GM23338 (cell line): Measurements from ENCODE around the gene MAGEC2. TPM values are rescaled to one million over a fixed set of nuclear protein-coding genes. Genes with fewer than 3 reads are reported as not detected.

Experiments
- ATAC-seq: fragments of 200-7000 bp; cut with Tn5 transposase; 3 replicates; pipeline ENCODE4 v1.9.1; 2020
- DNase-seq: peaks from one replicate; pipeline ENCODE4 v3.0.0-alpha.2; 2015; ENCODE audit warnings: low spot score
- H2AFZ ChIP-seq: fragments of 200-600 bp; sonication (generic); 2 replicates; pipeline ENCODE4 v1.8.0; 2016; ENCODE audit warnings: antibody characterized with exemption, mild to moderate bottlenecking, moderate library complexity
- H3F3A ChIP-seq: fragments of 200-600 bp; sonication (generic); replicated peaks from 2 replicates; pipeline ENCODE4 v1.8.0; 2017; ENCODE audit warnings: antibody characterized with exemption, mixed run types, low read depth
- H3K27ac ChIP-seq: fragments of 200-600 bp; sonication (generic); 2 replicates; pipeline ENCODE4 v1.6.1; 2016; ENCODE audit warnings: low read depth
- H3K27me3 ChIP-seq: fragments of 200-600 bp; sonication (generic); 2 replicates; pipeline ENCODE4 v1.8.0; 2016; ENCODE audit warnings: mild to moderate bottlenecking, mixed run types, moderate library complexity; ENCODE audit not compliant: insufficient read depth
- H3K36me3 ChIP-seq: fragments of 200-600 bp; sonication (generic); 2 replicates; pipeline ENCODE4 v1.8.0; 2016; ENCODE audit warnings: mild to moderate bottlenecking; ENCODE audit not compliant: insufficient read depth
- H3K4me1 ChIP-seq: fragments of 200-600 bp; sonication (generic); 2 replicates; pipeline ENCODE4 v1.8.0; 2016; ENCODE audit warnings: mild to moderate bottlenecking, moderate library complexity; ENCODE audit not compliant: insufficient read depth
- H3K4me2 ChIP-seq: fragments of 200-600 bp; sonication (generic); 2 replicates; pipeline ENCODE4 v1.7.1; 2017; ENCODE audit warnings: mixed run types
- H3K4me3 ChIP-seq: fragments of 200-600 bp; sonication (generic); 2 replicates; pipeline ENCODE4 v1.6.1; 2016; ENCODE audit warnings: mixed run types
- H3K79me2 ChIP-seq: fragments of 200-600 bp; sonication (generic); replicated peaks from 2 replicates; pipeline ENCODE4 v1.8.0; 2017; ENCODE audit warnings: mild to moderate bottlenecking; ENCODE audit not compliant: insufficient read depth
- H3K9me2 ChIP-seq: fragments of 200-600 bp; sonication (generic); 2 replicates; pipeline ENCODE4 v1.8.0; 2017; ENCODE audit not compliant: insufficient read depth
- H4K20me1 ChIP-seq: fragments of 200-600 bp; sonication (generic); replicated peaks from 2 replicates; pipeline ENCODE4 v1.8.0; 2017; ENCODE audit warnings: mild to moderate bottlenecking; ENCODE audit not compliant: insufficient read depth
- H3K27ac Mint-ChIP-seq: 2 replicates; pipeline ENCODE4 v1.8.0; 2020; ENCODE audit warnings: inconsistent platforms, mild to moderate bottlenecking, moderate library complexity, mixed read lengths
- H3K27me3 Mint-ChIP-seq: 3 replicates; pipeline ENCODE4 v1.8.0; 2022; ENCODE audit warnings: low read depth, mild to moderate bottlenecking, moderate library complexity, mixed read lengths, inconsistent platforms; ENCODE audit not compliant: insufficient read depth, poor library complexity
- H3K36me3 Mint-ChIP-seq: 3 replicates; pipeline ENCODE4 v1.8.0; 2021; ENCODE audit warnings: low read depth, mild to moderate bottlenecking, inconsistent platforms, moderate library complexity, mixed read lengths
- H3K4me1 Mint-ChIP-seq: 3 replicates; pipeline ENCODE4 v1.8.0; 2020; ENCODE audit warnings: mild to moderate bottlenecking, inconsistent platforms, mixed read lengths
- H3K4me3 Mint-ChIP-seq: 3 replicates; pipeline ENCODE4 v1.8.0; 2021; ENCODE audit warnings: moderate library complexity, mild to moderate bottlenecking, inconsistent platforms, mixed read lengths
- H3K9me3 Mint-ChIP-seq: 3 replicates; pipeline ENCODE4 v1.8.0; 2020; ENCODE audit warnings: moderate library complexity, mild to moderate bottlenecking, inconsistent platforms, mixed read lengths
- CREB1 ChIP-seq: fragments of 250-450 bp; sonication (Bioruptor Pico); IDR thresholded peaks from 2 replicates; pipeline ENCODE4 v1.5.0; 2020; ENCODE audit warnings: low read depth, mild to moderate bottlenecking, moderate library complexity
- ETS1 ChIP-seq: IDR thresholded peaks from 2 replicates; pipeline ENCODE4 v1.6.1; 2016; ENCODE audit warnings: antibody characterized with exemption
- EZH2 ChIP-seq: fragments of 200-600 bp; sonication (generic); IDR thresholded peaks from one replicate; pipeline ENCODE4 v1.8.0; 2017; ENCODE audit warnings: antibody characterized with exemption, mild to moderate bottlenecking, low read depth; ENCODE audit not compliant: unreplicated experiment
- EZH2phosphoT487 ChIP-seq: fragments of 200-600 bp; sonication (generic); IDR thresholded peaks from one replicate; pipeline ENCODE4 v1.8.1; 2018; ENCODE audit warnings: antibody characterized with exemption; ENCODE audit not compliant: unreplicated experiment
- JUNB ChIP-seq: IDR thresholded peaks from one replicate; pipeline ENCODE4 v1.6.1; 2016; ENCODE audit warnings: antibody characterized with exemption; ENCODE audit not compliant: unreplicated experiment
- NANOG ChIP-seq: IDR thresholded peaks from 2 replicates; pipeline ENCODE4 v1.6.1; 2016; ENCODE audit warnings: antibody characterized with exemption, borderline replicate concordance
- POLR2AphosphoS5 ChIP-seq: IDR thresholded peaks from 2 replicates; pipeline ENCODE4 v1.6.1; 2016; ENCODE audit warnings: antibody characterized with exemption, low read depth
- REST ChIP-seq: IDR thresholded peaks from one replicate; pipeline ENCODE4 v1.6.1; 2018; ENCODE audit warnings: antibody characterized with exemption; ENCODE audit not compliant: unreplicated experiment
- STAT1 ChIP-seq: IDR thresholded peaks from one replicate; pipeline ENCODE4 v1.6.1; 2016; ENCODE audit warnings: antibody characterized with exemption; ENCODE audit not compliant: unreplicated experiment
- ZNF114 ChIP-seq: fragments of 250-450 bp; sonication (Bioruptor Pico); IDR thresholded peaks from 2 replicates; pipeline ENCODE4 v1.5.0; 2020; ENCODE audit warnings: mild to moderate bottlenecking, moderate library complexity
- ZNF331 ChIP-seq: fragments of 250-450 bp; sonication (Bioruptor Pico); IDR thresholded peaks from 2 replicates; pipeline ENCODE4 v1.5.0; 2020; ENCODE audit warnings: low read depth, mild to moderate bottlenecking, moderate library complexity
- polyA plus RNA-seq: library from polyadenylated mRNA; unstranded; fragments of >200 nt; fragmentation: Nextera tagmentation; extraction: Ambion mirVana; gene quantifications from 2 replicates; pipeline ENCODE4 v1.2.1, GENCODE V29; 2016
- total RNA-seq: library from RNA; depleted of rRNA; stranded (reverse); fragments of >200 nt; shearing (Covaris generic); gene quantifications from 2 replicates; pipeline ENCODE4 v1.2.3, GENCODE V29; 2014
- TF ChIP-seq, protein P1 (sequence below), 2 experiments: fragments of 200-600 bp in 1 of 2; sonication (generic) in 1 of 2; conservative IDR thresholded peaks; 2 replicates each; pipeline versions ENCODE4 v1.5.1 to v1.6.1; 2016 to 2017; ENCODE audit warnings: antibody characterized with exemption in 2 of 2, low read depth in 2 of 2, mild to moderate bottlenecking in 2 of 2, moderate library complexity in 1 of 2

The MAGEC2 gene
- total and polyA plus RNA-seq, 2 experiments from 2014 or later = not detected

DNA sequence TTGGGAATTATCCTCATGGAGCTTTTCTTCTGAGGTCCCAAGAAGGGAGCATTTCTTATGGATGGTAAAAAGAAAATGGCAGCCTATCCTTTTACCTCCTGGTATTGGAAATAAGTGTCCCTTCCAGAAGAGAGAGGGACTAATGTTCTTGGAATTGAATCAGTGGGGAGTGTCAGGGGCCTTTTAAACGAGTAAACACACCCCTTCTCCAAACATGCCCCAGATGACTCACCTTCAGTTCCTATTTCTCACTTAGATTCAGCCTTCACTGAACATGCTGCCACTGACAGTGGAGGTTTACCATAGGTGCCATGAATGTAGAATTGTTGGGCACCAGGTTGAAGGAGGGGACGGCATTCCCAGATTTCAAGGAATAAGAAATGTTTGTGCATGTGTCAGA is 19.0 kb downstream of the MAGEC2 start (continued):
- TF ChIP-seq, protein P1, sequence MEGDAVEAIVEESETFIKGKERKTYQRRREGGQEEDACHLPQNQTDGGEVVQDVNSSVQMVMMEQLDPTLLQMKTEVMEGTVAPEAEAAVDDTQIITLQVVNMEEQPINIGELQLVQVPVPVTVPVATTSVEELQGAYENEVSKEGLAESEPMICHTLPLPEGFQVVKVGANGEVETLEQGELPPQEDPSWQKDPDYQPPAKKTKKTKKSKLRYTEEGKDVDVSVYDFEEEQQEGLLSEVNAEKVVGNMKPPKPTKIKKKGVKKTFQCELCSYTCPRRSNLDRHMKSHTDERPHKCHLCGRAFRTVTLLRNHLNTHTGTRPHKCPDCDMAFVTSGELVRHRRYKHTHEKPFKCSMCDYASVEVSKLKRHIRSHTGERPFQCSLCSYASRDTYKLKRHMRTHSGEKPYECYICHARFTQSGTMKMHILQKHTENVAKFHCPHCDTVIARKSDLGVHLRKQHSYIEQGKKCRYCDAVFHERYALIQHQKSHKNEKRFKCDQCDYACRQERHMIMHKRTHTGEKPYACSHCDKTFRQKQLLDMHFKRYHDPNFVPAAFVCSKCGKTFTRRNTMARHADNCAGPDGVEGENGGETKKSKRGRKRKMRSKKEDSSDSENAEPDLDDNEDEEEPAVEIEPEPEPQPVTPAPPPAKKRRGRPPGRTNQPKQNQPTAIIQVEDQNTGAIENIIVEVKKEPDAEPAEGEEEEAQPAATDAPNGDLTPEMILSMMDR (conservative IDR thresholded peaks at IDR 0.05; ENCODE audit: low read depth in 2 of 2) = no peak
- TF ChIP-seq ZNF331 (CRISPR knock-in tag) = no peak

DNA sequence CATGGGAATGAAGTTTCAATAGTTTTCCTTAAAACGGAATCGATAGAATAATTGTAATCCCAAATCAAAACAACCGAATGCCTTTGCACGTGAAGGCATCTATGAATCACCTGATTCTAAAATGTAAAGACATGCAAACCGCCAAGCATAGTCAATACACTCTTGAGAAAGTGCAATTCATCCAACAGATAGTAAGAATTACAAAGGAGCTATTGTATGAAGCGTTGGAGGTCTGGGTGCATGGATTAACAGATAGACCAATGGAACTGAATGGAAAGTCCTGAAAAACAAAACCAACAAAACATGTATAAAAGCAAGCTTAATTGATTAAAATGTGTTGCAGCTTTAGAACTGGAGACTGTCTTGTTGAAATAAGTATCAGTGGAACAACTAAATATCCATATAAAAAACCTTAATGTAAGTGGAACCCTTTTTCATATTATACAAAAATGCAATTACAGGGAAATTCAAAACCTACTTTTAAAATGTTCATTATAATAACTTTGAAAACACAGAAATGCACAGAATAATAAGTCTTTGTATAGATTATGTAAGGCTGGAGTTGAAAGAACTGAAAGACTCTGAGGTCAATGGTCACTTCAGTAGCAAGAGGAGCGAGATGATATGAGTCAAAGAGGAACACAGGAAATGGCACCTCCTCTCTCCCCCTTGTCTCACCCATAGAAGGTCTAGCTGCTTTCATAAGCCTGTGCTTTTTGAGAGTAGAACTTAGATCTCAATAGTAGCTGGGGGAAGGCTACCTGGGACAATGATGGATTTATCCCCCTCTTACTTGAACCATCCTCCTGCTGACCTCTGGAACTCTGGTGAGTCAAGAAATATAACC is 20.1 kb downstream of the MAGEC2 start:
- H3K27ac Mint-ChIP-seq = no peak overlapping the region
- no peaks in the 10 kb centered on the region; the same call in 2 of the 3 replicates for H3K9me3 Mint-ChIP-seq
- ATAC-seq = no peak
- no peaks in the 10 kb centered on the region for H3K27me3 Mint-ChIP-seq
- H3K36me3 Mint-ChIP-seq = no peaks in the 10 kb centered on the region
- Histone ChIP-seq H2AFZ (no peak overlapping the region), H3K9me2 (no peaks in the 10 kb centered on the region), H3K4me1 (no peaks in the 10 kb centered on the region), H4K20me1 (no peaks in the 10 kb centered on the region), H3K4me3 (no peak overlapping the region), H3K27ac (no peak overlapping the region), H3K36me3 (no peaks in the 10 kb centered on the region), H3F3A (no peaks in the 10 kb centered on the region), H3K79me2 (no peaks in the 10 kb centered on the region), H3K27me3 (no peaks in the 10 kb centered on the region), H3K4me2 (no peak overlapping the region)
- DNase-seq = no peak
- H3K4me1 Mint-ChIP-seq = no peaks in the 10 kb centered on the region
- TF ChIP-seq JUNB (no peak), ZNF331 (CRISPR knock-in tag) (no peak), POLR2AphosphoS5 (no peak), EZH2 (no peak)
- H3K4me3 Mint-ChIP-seq = no peak overlapping the region

DNA sequence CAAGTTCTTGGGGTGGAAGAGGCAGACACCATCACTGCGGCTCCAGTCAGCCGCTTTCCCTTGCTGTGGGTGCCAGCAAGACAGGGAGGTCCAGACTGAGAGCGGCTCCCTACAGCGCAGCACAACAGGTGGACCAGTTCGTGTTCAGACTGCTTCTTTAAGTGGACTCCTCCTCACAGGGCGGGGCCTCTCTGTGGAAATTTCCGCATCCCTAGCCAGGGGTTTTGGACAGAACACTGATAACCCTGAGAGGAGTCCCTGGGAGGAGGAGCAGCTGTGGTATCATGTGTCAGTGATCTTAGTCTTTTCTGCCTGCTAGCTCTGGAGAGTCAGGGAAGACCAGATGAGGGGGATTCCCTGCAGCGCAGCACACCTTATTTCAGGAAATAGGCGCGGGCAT is 48.5 kb downstream of the MAGEC2 start:
- H3K9me3 Mint-ChIP-seq = no peaks in the 10 kb centered on the region; the same call in 2 of the 3 replicates
- H3F3A ChIP-seq = no peaks in the 10 kb centered on the region
- H3K36me3 Mint-ChIP-seq = no peaks in the 10 kb centered on the region
- H3K4me3 ChIP-seq = no peak overlapping the region
- no peak overlapping the region for H3K4me3 Mint-ChIP-seq
- H3K9me2 ChIP-seq = no peaks in the 10 kb centered on the region
- H3K4me1 ChIP-seq = no peaks in the 10 kb centered on the region
- peaks cover 10% of the 10 kb centered on the region; the same call in 1 of the 3 replicates for H3K4me1 Mint-ChIP-seq
- peak; percentile 45 for DNase-seq
- H3K36me3 ChIP-seq = no peaks in the 10 kb centered on the region
- no peaks in the 10 kb centered on the region for H3K79me2 ChIP-seq
- no peak overlapping the region for H3K27ac Mint-ChIP-seq
- peak; percentile 80 for ATAC-seq
- H3K27ac ChIP-seq = no peak overlapping the region
- peak overlapping the region; percentile 43; the same call in 1 of the 2 replicates for H2AFZ ChIP-seq
- no peaks in the 10 kb centered on the region for H4K20me1 ChIP-seq
- H3K27me3 ChIP-seq = no peaks in the 10 kb centered on the region
- no peak overlapping the region; the same call in 1 of the 2 replicates for H3K4me2 ChIP-seq
- no peaks in the 10 kb centered on the region for H3K27me3 Mint-ChIP-seq
- TF ChIP-seq EZH2 = no peak
- TF ChIP-seq NANOG = no peak
- TF ChIP-seq EZH2phosphoT487 = no peak
- no peak for TF ChIP-seq JUNB
- no peak for TF ChIP-seq CREB1 (CRISPR knock-in tag)
- TF ChIP-seq STAT1 = no peak
- TF ChIP-seq, protein P1 (conservative IDR thresholded peaks at IDR 0.05; ENCODE audit: low read depth in 2 of 2) = no peak
- no peak for TF ChIP-seq ETS1
- TF ChIP-seq ZNF114 (CRISPR knock-in tag) = no peak
- no peak for TF ChIP-seq REST
- TF ChIP-seq ZNF331 (CRISPR knock-in tag) = no peak
